Coronary artery (tissue), 2 donors: Measurements from ENCODE around the gene BICRA.
"Not testable (repeated sequence)": the region's sequence is repeated elsewhere in the genome, so short reads cannot be mapped to it uniquely, and the experiment has no call there.

ENCODE experiments used
- DNase-seq: peaks from one replicate; pipeline ENCODE4 v3.0.0-alpha.2; 2017; ENCODE audit warnings: low spot score
- H3K27ac ChIP-seq, 2 donors: fragments of 200-600 bp; sonication (generic); one replicate each; pipeline ENCODE4 v1.5.1; 2016 to 2019
- H3K4me3 ChIP-seq: fragments of 200-600 bp; sonication (generic); 2 replicates; pipeline ENCODE4 v1.5.1; 2016; ENCODE audit warnings: mild to moderate bottlenecking, moderate library complexity
- CTCF ChIP-seq: fragments of 200-600 bp; sonication (generic); IDR thresholded peaks from one replicate; pipeline ENCODE4 v1.5.1; 2019; ENCODE audit warnings: antibody characterized with exemption

BICRA gene

GRCh38 chr19:47573071-47574026 is 35.6 kb upstream of the BICRA start, which contains the start of gene ZNF541:
Gene ZNF541, minus strand, starts transcription at chr19:47573148. Its CDS starts 17,292 bp downstream, at chr19:47555856.
- Histone ChIP-seq H3K4me3 (peak within 1 kb of the TSS; percentile 73), H3K27ac (no peak within 1 kb of the TSS)
- TF ChIP-seq CTCF: no peak
- DNase-seq: no peak

GRCh38 chr19:47580397-47580796 is 28.5 kb upstream of the BICRA start:
- no peak overlapping the region for H3K27ac ChIP-seq
- no peak for DNase-seq
- H3K4me3 ChIP-seq: no peak overlapping the region
- TF ChIP-seq CTCF: no peak

GRCh38 chr19:47581605-47582319 is 27.2 kb upstream of the BICRA start:
- Histone ChIP-seq H3K4me3 (no peak overlapping the region), H3K27ac (no peak overlapping the region)
- no peak for TF ChIP-seq CTCF
- no peak for DNase-seq

DNA sequence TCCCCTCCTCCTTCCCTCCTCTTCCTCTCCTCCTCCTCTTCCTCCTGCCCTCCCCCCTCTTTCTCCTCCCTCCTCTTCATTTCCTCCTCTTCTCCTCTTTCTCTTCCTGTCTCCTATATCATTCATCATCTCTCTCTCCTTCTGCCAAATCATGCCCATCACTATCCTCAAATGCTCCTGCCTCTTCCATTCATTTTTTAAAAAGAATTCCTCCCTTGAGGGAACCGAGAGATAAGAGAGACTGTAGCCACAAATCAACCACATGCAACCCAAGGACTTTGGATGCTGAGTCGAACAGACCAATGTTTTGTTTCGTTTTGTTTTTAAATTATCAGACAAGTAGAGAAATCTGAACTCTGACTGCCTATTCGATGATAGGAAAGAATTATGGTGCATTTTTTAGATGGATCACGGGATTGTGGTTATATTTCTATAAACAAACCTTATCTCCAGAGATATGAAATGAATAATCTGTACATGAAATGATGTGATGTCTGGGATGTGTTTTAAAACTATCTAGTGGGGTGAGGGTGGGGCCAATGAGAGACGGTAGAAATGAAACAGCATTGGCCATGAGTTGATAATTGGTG is 26.5 kb upstream of the BICRA start:
- H3K27ac ChIP-seq: peak overlapping the region in 1 of 2 donors; percentile 22
- peak overlapping the region; percentile 45 for H3K4me3 ChIP-seq
- TF ChIP-seq CTCF: no peak
- no peak for DNase-seq

DNA sequence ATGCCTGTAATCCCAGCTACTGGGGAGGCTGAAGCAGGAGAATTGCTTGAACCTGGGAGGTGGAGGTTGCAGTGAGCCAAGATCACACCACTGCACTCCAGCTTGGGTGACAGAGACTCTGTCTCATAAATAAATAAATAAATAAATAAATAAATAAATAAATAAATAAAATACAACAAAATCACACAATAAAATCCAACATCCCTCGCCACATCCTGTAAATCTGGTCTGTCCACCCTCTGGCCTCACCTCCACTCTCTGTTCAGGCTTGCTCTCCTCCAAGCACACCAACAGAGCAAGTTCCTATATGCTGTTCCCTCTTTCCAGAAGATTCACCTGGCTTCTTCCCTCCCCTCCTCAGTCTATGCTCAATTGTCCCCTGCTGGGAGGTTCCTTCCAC is 25.8 kb upstream of the BICRA start:
- H3K27ac ChIP-seq, H3K4me3 ChIP-seq, DNase-seq: not testable (repeated sequence)

DNA sequence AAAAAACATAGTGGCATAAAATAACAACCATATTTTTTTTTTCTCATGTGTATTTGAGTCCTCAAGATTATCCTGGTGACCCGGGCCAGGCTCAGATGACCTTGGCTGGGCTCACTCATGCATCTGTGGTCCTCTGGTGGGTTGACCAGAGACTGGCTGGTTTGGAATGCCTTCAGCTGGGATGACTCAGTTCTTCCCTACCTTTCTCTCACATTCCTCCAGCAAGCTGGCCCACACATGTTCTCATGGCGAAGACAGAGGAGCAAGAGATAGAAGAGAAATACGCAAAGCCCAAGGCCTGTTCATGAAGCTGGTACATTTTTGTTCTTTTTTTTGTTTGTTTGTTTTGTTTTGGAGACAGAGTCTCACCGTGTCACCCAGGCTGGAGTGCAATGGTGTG is 21.6 kb upstream of the BICRA start:
- no peak for DNase-seq
- H3K4me3 ChIP-seq: no peak overlapping the region
- no peak for TF ChIP-seq CTCF
- H3K27ac ChIP-seq: no peak overlapping the region

- no peak for DNase-seq
- TF ChIP-seq CTCF: no peak
- no peak overlapping the region for H3K4me3 ChIP-seq
- no peak overlapping the region for H3K27ac ChIP-seq
These were observed 19.1 kb upstream of the BICRA start for GRCh38 chr19:47589824-47590223.
